GM06990 (cell line): ENCODE measurements around the gene PTPRN2.

Experiments used
- DNase-seq: peaks from one replicate; pipeline ENCODE4 v3.0.0-alpha.2; 2011; ENCODE audit not compliant: insufficient read length; ENCODE audit errors: extremely low read depth
- H3K27me3 ChIP-seq: replicated peaks from 2 replicates; pipeline ENCODE4 v1.6.0; 2011; ENCODE audit warnings: low read length; ENCODE audit not compliant: control insufficient read depth, insufficient read depth
- H3K36me3 ChIP-seq: 2 replicates; pipeline ENCODE4 v1.5.1; 2011; ENCODE audit warnings: low read length; ENCODE audit not compliant: control insufficient read depth, insufficient read depth
- H3K4me3 ChIP-seq: replicated peaks from 2 replicates; pipeline ENCODE4 v1.5.1; 2011; ENCODE audit warnings: low read depth, mild to moderate bottlenecking, control low read depth, low read length
- CTCF ChIP-seq: IDR thresholded peaks from 2 replicates; pipeline ENCODE4 v1.5.1; 2011; ENCODE audit warnings: low read length, control low read depth, mild to moderate bottlenecking, inconsistent platforms; ENCODE audit not compliant: insufficient read depth, poor library complexity, severe bottlenecking

The PTPRN2 gene

DNA sequence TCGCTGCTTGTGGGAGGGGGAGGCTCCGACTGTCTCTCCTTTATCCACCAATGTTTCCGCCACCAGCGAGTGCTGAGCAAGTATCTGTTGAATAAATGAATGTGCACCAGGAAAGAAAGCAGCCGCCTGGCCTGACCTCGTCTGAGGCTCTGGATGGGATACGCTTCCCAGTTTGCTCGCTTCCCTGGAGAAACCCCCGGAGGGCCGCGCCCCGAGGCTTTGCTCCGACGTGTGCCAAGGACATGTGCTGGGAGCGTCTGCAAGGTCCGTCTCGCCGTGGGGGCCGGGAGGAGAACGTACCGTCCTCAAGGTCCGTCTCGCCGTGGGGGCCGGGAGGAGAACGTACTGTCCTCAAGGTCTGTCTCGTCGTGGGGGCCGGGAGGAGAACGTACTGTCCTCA is 714.4 kb downstream of the PTPRN2 start:
- DNase-seq = no peak
- TF ChIP-seq CTCF = no peak
- Histone ChIP-seq H3K27me3 (no peaks in the 10 kb centered on the region), H3K4me3 (no peak overlapping the region), H3K36me3 (no peaks in the 10 kb centered on the region)

- no peaks in the 10 kb centered on the region for H3K27me3 ChIP-seq
- TF ChIP-seq CTCF = no peak
- H3K4me3 ChIP-seq = no peak overlapping the region
- no peaks in the 10 kb centered on the region for H3K36me3 ChIP-seq
- DNase-seq = no peak
Measured at GRCh38 chr7:157872447-157872846, 715.2 kb downstream of the PTPRN2 start.

GRCh38 chr7:157871681-157872080 is 715.9 kb downstream of the PTPRN2 start:
- no peak for DNase-seq
- TF ChIP-seq CTCF = no peak
- Histone ChIP-seq H3K4me3 (no peak overlapping the region), H3K36me3 (no peaks in the 10 kb centered on the region), H3K27me3 (no peaks in the 10 kb centered on the region)

GRCh38 chr7:157870644-157871290 is 716.9 kb downstream of the PTPRN2 start:
- no peak for TF ChIP-seq CTCF
- no peak overlapping the region for H3K4me3 ChIP-seq
- no peak for DNase-seq

GRCh38 chr7:157869793-157870192 is 717.8 kb downstream of the PTPRN2 start:
- Histone ChIP-seq H3K36me3 (no peaks in the 10 kb centered on the region), H3K27me3 (no peaks in the 10 kb centered on the region), H3K4me3 (no peak overlapping the region)
- no peak for DNase-seq
- TF ChIP-seq CTCF = no peak

More at GRCh38 chr7:157870644-157871290, 716.9 kb downstream of the PTPRN2 start:
- no peaks in the 10 kb centered on the region for H3K36me3 ChIP-seq
- no peaks in the 10 kb centered on the region for H3K27me3 ChIP-seq

DNA sequence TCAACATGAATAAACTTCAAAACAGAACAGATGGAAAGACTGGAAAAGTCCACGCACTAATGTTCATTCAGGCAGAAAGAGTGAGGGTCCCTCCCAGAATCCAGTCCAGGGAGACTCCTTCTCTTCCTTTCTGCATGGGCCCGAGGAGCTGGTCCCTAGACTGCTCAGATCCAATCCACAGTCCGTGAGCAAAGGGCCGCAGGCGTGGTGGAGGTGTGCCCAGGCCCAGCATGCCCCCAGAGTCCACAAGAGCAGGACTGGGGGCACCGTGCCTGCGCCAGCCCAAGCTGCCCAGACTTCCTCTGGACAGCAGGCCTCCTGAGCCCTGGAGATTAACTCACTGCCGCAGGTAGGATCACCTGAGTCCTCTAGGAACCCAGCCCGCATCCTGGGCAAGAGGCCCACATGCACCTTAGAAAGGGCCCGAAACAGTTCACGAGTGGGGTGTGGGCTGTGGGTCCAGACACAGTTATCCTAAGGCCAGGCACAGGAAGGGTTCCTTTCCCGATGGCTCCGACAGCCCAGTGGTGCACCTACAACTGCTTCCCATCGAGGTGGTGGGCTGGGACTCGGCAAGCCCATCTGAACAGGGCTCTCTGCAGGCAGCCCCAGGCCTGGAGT is 719.8 kb downstream of the PTPRN2 start:
- no peaks in the 10 kb centered on the region for H3K36me3 ChIP-seq
- TF ChIP-seq CTCF = no peak
- H3K27me3 ChIP-seq = no peaks in the 10 kb centered on the region
- no peak overlapping the region for H3K4me3 ChIP-seq
- no peak for DNase-seq
